Activated CD8-positive, alpha-beta T cell treated with anti-CD3 and anti-CD28 coated beads, Interleukin-2, amount 10 ng/mL, durations not matched to agents 7 days and 5 days (primary cell): ENCODE data around the gene SART1. TPM values are rescaled to one million over a fixed set of nuclear protein-coding genes. Genes with fewer than 3 reads are reported as not detected.
A peak's percentile ranks its signal among the peaks of the same experiment; 100 is the strongest.

ENCODE experiments used
- ATAC-seq: fragments of 150-1000 bp; cut with Tn5 transposase; one replicate; pipeline ENCODE4 v1.10.0; 2021; ENCODE audit warnings: moderate library complexity
- CTCF ChIA-PET: fragments of 350-600 bp; sonication (Branson Sonifier 250); formaldehyde crosslinking; loops from one replicate; lab custom pipeline; 2021; ENCODE audit warnings: antibody characterized with exemption; lab: Charles Lee
- POLR2A ChIA-PET: fragments of 350-600 bp; sonication (Branson Sonifier 250); formaldehyde crosslinking; loops from one replicate; lab custom pipeline; 2021; ENCODE audit warnings: antibody characterized with exemption; lab: Charles Lee
- DNase-seq: peaks from one replicate; pipeline ENCODE4 v3.0.0-alpha.2; 2020
- H3K27ac Mint-ChIP-seq: one replicate; pipeline ENCODE4 v1.8.0; 2021; ENCODE audit warnings: mild to moderate bottlenecking, mixed read lengths
- H3K27me3 Mint-ChIP-seq: one replicate; pipeline ENCODE4 v1.8.0; 2021; ENCODE audit warnings: low read depth, mixed read lengths
- H3K36me3 Mint-ChIP-seq: one replicate; pipeline ENCODE4 v1.8.0; 2021; ENCODE audit warnings: low read depth, mixed read lengths
- H3K4me1 Mint-ChIP-seq: one replicate; pipeline ENCODE4 v1.8.0; 2021; ENCODE audit warnings: low read depth, mixed read lengths
- H3K4me3 Mint-ChIP-seq: one replicate; pipeline ENCODE4 v1.8.0; 2021; ENCODE audit warnings: mild to moderate bottlenecking, mixed read lengths
- H3K9me3 Mint-ChIP-seq: one replicate; pipeline ENCODE4 v1.8.0; 2022; ENCODE audit warnings: mixed read lengths; ENCODE audit not compliant: insufficient read depth
- total RNA-seq, 2 experiments: library from RNA; stranded (reverse); gene quantifications; one replicate each; pipeline ENCODE4 v1.2.3, GENCODE V29; 2021

Gene SART1
- total RNA-seq, 2 experiments from 2014 or later, result 88.0 to 90.3 TPM

GRCh38 chr11:65979261-65979759 is 17.8 kb downstream of the SART1 start:
- H3K4me3 Mint-ChIP-seq, result no peak overlapping the region
- ChIA-PET POLR2A (no interaction called here), CTCF (interaction anchor here (1.0 to 2.0 kb wide), 3 partner anchors 91 to 162 kb away, joined by 3 to 10 read pairs (median 4); partner anchors contain the start of gene FIBP)
- no peaks in the 10 kb centered on the region for H3K9me3 Mint-ChIP-seq
- no peaks in the 10 kb centered on the region for H3K4me1 Mint-ChIP-seq
- peaks cover 32% of the 10 kb centered on the region for H3K36me3 Mint-ChIP-seq
- H3K27me3 Mint-ChIP-seq, result no peaks in the 10 kb centered on the region
- DNase-seq (no peak), ATAC-seq (no peak)
- peak overlapping the region; percentile 34 for H3K27ac Mint-ChIP-seq

DNA sequence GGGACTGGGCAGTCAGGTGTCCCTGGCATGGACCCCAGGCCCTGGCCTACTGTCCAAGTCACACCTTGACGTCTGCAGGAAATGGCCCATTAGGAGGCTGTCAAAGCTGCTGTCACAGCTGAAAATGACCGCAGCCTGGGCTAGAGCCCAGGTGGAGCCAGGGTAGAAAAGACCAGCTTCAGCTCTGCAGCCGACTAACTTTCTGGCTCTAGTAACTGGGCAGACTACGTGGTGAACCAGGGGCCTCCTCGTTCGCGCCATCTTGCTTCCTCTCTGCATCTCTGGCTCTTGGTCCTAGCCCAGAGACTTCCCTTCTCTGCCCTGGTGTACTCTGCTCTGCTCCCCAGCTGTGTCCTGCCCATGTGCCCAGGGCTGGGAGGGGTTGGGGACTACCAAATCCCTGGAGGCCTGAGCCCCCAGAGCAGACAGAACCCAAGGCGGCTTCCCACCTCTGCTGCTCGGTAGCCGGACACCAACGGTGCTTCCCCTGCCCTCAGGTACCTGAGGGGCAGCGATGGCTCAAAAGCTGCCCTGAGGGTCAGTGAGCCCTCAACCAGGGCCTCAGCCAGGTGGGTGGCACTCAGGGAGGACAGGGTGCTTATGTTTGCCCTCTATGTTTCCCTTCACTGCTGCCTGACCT is 19.7 kb downstream of the SART1 start:
- ChIA-PET CTCF (interaction anchor here (12.2 kb wide), 1 partner anchor 92 kb away, joined by 259 read pairs; the partner anchor contains the start of genes CCDC85B and FIBP), POLR2A (no interaction called here)
- Mint-ChIP-seq H3K9me3 (no peaks in the 10 kb centered on the region), H3K27me3 (no peaks in the 10 kb centered on the region), H3K36me3 (peaks cover 25% of the 10 kb centered on the region), H3K4me3 (no peak overlapping the region), H3K27ac (no peak overlapping the region), H3K4me1 (no peaks in the 10 kb centered on the region)
- no peak for DNase-seq
- no peak for ATAC-seq

- Mint-ChIP-seq H3K27me3 (no peaks in the 10 kb centered on the region), H3K4me1 (no peaks in the 10 kb centered on the region), H3K36me3 (peaks cover 18% of the 10 kb centered on the region), H3K4me3 (no peak overlapping the region), H3K9me3 (no peaks in the 10 kb centered on the region), H3K27ac (no peak overlapping the region)
- ChIA-PET CTCF (interaction anchor here (12.2 kb wide), 1 partner anchor 93 kb away, joined by 259 read pairs; the partner anchor contains the start of genes CCDC85B and FIBP), POLR2A (interaction anchor here (0.6 kb wide), 1 partner anchor 101 kb away, joined by 3 read pairs; no protein-coding TSS in a partner anchor)
- ATAC-seq (no peak), DNase-seq (no peak)
Observed at GRCh38 chr11:65981972-65982823, 20.7 kb downstream of the SART1 start.

DNA sequence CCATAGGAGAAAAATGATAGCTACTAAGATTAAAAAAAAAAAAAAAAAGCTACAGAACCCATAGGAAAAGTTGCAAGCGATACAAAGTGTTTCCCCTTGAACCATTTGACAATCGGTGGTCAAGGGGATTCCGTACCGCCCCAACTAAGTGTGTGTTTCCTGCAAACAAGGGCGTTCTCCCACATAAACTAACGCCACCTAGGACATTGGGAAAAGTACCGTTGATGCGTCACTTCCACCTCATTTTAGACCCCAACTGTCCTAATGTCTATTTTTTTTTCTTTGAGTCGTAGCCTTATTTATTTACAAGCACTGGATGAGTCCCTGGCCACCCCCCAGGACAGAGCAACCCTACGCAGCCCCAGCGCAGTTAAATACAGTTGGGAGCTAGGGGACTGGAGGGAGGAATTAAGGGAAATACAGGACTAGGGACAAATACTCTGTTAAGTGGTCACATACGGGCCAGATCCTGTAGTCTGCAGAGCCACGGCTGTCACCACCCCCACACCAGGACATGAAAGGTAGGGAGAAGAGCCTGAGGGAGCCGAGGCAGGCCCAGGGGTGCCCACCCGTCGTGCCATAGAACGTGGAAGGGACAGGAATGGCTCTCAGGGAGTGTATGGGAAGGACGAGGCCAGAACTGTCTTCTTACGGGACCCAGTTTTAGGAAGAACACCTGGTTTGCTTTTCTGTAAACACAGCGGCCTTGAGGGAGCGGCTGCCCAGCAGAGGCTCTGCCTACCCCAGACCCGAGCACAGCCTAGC is 21.5 kb downstream of the SART1 start:
- DNase-seq, result no peak
- no peaks in the 10 kb centered on the region for H3K9me3 Mint-ChIP-seq
- H3K4me3 Mint-ChIP-seq, result no peak overlapping the region
- H3K27ac Mint-ChIP-seq, result no peak overlapping the region
- H3K4me1 Mint-ChIP-seq, result no peaks in the 10 kb centered on the region
- peaks cover 14% of the 10 kb centered on the region for H3K36me3 Mint-ChIP-seq
- no peak for ATAC-seq
- ChIA-PET CTCF (interaction anchor here (12.2 kb wide), 1 partner anchor 94 kb away, joined by 259 read pairs; the partner anchor contains the start of genes CCDC85B and FIBP), POLR2A (interaction anchor here (0.6 kb wide), 1 partner anchor 102 kb away, joined by 3 read pairs; no protein-coding TSS in a partner anchor)
- H3K27me3 Mint-ChIP-seq, result no peaks in the 10 kb centered on the region

DNA sequence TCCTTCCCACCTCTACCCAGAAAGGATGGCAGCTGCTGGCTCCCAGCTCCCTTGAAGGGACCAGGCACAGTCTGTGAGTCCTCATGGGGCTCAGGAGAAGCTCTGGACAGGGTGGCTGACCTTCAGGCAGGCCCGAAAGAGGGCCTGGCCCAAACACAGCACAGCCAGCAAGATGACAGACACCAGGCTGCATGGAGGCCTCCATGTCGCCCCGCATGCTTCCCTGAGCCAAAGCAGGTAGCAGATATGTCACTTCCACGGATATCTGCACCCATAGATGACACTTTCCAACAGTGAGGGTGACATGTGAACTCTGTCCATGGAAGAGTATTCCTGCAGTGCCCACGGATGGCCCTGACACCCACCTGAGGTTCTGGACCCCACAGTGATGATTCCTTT is 22.1 kb downstream of the SART1 start:
- POLR2A ChIA-PET, result interaction anchor here (0.6 kb wide), 1 partner anchor 124 kb away, joined by 3 read pairs; the partner anchor contains the start of gene MUS81
- no peak for ATAC-seq
- peaks cover 12% of the 10 kb centered on the region for H3K36me3 Mint-ChIP-seq
- H3K4me1 Mint-ChIP-seq, result no peaks in the 10 kb centered on the region
- H3K27ac Mint-ChIP-seq, result no peak overlapping the region
- H3K4me3 Mint-ChIP-seq, result no peak overlapping the region
- no peaks in the 10 kb centered on the region for H3K27me3 Mint-ChIP-seq
- no peaks in the 10 kb centered on the region for H3K9me3 Mint-ChIP-seq
- CTCF ChIA-PET, result interaction anchor here (12.2 kb wide), 1 partner anchor 95 kb away, joined by 259 read pairs; the partner anchor contains the start of genes CCDC85B and FIBP
- no peak for DNase-seq

DNA sequence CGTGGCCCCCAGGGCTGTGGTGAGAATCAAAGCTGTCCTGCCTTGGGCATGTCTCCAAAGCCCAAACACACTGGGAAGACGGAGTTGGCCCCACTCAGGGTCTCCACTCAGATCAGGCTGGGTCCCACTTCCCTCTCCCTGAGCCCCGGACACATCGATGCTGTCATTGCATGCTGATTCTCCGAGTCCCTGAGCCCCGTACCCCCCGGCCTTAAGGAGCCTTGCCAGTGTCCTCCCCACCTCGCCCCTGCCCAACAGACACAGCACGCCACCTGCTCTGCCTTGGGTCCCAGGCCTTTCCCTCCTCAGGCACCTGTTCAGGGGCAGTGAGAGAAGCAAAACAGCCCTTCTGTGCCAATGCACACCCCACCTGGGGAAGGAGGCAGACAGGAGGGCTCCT is 25.8 kb downstream of the SART1 start:
- Mint-ChIP-seq H3K27me3 (no peaks in the 10 kb centered on the region), H3K36me3 (peaks cover 10% of the 10 kb centered on the region), H3K27ac (no peak overlapping the region), H3K4me3 (no peak overlapping the region), H3K4me1 (peaks cover 9% of the 10 kb centered on the region), H3K9me3 (no peaks in the 10 kb centered on the region)
- POLR2A ChIA-PET, result no interaction called here
- ATAC-seq, result no peak
- DNase-seq, result no peak
- CTCF ChIA-PET, result interaction anchor here (1.6 to 12.2 kb wide), 2 partner anchors 98 to 207 kb away, joined by 6 to 259 read pairs; partner anchors contain the start of genes CCDC85B and FIBP

GRCh38 chr11:65988791-65989592 is 27.5 kb downstream of the SART1 start:
- peak overlapping the region; percentile 75 for H3K27ac Mint-ChIP-seq
- ChIA-PET POLR2A (interaction anchor here (0.9 to 1.3 kb wide), 4 partner anchors 10 to 105 kb away, joined by 3 to 8 read pairs (median 4); partner anchors contain the start of gene FIBP), CTCF (interaction anchor here (0.5 to 12.2 kb wide), 20 partner anchors 10 to 284 kb away, joined by 3 to 259 read pairs (median 4); partner anchors contain the start of genes CCDC85B, CFL1, FIBP and KAT5)
- DNase-seq (peak; percentile 97), ATAC-seq (peak; percentile 100)
- H3K4me1 Mint-ChIP-seq, result peaks cover 9% of the 10 kb centered on the region
- no peaks in the 10 kb centered on the region for H3K27me3 Mint-ChIP-seq
- no peaks in the 10 kb centered on the region for H3K9me3 Mint-ChIP-seq
- H3K36me3 Mint-ChIP-seq, result peaks cover 10% of the 10 kb centered on the region
- no peak overlapping the region for H3K4me3 Mint-ChIP-seq

DNA sequence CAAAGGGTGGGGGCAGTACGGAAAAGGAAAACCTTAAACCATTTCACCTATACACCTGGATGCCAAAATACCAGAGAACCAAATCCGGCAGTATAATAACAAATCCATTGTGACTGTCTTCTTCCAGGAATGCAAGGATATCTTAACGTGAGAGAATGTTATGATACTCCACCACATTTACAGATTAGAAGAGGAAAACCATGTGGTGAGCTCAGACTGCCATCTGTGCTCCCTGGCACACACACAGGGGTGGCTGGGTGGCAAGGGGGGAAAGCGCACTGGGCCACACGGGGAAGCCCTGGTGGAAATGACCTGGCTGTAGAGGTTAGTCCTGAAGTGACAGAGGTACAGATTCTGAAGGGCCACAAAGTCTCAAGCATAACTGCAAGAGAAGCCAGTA is 30.5 kb downstream of the SART1 start:
- Mint-ChIP-seq H3K4me3 (no peak overlapping the region), H3K27me3 (no peaks in the 10 kb centered on the region), H3K36me3 (peaks cover 22% of the 10 kb centered on the region), H3K4me1 (peaks cover 9% of the 10 kb centered on the region), H3K27ac (no peak overlapping the region), H3K9me3 (no peaks in the 10 kb centered on the region)
- ATAC-seq (no peak), DNase-seq (no peak)
- CTCF ChIA-PET, result interaction anchor here (0.9 to 12.2 kb wide), 7 partner anchors 8 to 281 kb away, joined by 3 to 259 read pairs (median 6); partner anchors contain the start of genes BANF1, CCDC85B, EIF1AD and FIBP
- POLR2A ChIA-PET, result interaction anchor here (1.2 kb wide), 1 partner anchor 10 kb away, joined by 4 read pairs; the partner anchor contains the start of genes BANF1 and EIF1AD

DNA sequence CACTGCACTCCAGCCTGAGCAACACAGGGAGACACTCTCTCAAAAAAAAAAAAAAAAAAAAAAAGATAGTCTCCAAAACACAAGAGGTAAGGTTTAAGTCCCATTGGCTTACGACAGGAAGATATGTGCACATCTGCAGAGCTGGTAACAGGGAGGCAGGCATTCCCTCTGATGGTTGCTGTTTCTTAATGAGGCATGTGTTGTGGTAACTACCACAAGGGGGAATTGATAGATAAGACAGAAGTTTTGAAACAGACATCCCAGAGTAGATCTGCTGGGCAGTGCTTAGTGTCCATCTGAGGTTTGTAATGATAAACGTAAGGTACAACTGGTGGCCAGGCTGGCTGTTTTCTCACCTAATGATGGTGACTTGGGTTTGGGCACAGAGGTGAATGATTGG is 35.8 kb downstream of the SART1 start:
- no peak overlapping the region for H3K4me3 Mint-ChIP-seq

More for the DNA sequence above, 35.8 kb downstream of the SART1 start:
- peaks cover 28% of the 10 kb centered on the region for H3K4me1 Mint-ChIP-seq
- ChIA-PET CTCF (no interaction called here), POLR2A (no interaction called here)
- peaks cover 53% of the 10 kb centered on the region for H3K36me3 Mint-ChIP-seq
- ATAC-seq (no peak), DNase-seq (no peak)
- H3K9me3 Mint-ChIP-seq, result no peaks in the 10 kb centered on the region
- no peaks in the 10 kb centered on the region for H3K27me3 Mint-ChIP-seq
- no peak overlapping the region for H3K27ac Mint-ChIP-seq
